Uterus (tissue), 2 donors: Measurements from ENCODE around the gene RAE1.

Experiments used
- POLR2A ChIP-seq, 2 donors: fragments of 450-650 bp; IDR thresholded peaks; one replicate each; pipeline ENCODE4 v1.6.1; 2016; ENCODE audit warnings: antibody characterized with exemption in 2 of 2, mild to moderate bottlenecking in 1 of 2, moderate library complexity in 1 of 2
- TF ChIP-seq, protein P1 (sequence below), 4 experiments: fragments of 200-600 bp in 2 of 4; fragments of 450-650 bp in 2 of 4; sonication (generic) in 2 of 4; IDR thresholded peaks; one replicate each; pipeline ENCODE4 v1.5.1; 2016 to 2019; ENCODE audit warnings: antibody characterized with exemption in 4 of 4, mild to moderate bottlenecking in 2 of 4, moderate library complexity in 1 of 4

DNA sequence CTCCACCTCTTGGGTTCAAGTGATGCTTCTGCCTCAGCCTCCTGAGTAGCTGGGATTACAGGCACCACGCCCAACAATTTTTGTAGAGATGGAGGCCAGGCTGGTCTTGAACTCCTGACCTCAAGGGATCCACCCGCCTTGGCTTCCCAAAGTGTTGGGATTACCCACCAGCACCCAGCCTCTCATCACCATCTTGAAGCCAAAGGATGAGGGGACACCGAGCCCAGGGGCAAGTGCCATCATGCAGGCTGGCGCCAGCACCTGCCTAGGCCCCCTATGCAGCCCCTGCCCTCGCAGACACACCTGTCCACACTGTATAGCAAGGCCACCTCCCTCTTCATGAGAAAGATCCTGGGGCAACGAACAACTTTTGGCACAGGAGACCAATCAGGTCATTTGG lies 34.9 kb downstream of the RAE1 start:
- no peak for TF ChIP-seq POLR2A (IDR thresholded peaks at IDR 0.05)
- TF ChIP-seq, protein P1, sequence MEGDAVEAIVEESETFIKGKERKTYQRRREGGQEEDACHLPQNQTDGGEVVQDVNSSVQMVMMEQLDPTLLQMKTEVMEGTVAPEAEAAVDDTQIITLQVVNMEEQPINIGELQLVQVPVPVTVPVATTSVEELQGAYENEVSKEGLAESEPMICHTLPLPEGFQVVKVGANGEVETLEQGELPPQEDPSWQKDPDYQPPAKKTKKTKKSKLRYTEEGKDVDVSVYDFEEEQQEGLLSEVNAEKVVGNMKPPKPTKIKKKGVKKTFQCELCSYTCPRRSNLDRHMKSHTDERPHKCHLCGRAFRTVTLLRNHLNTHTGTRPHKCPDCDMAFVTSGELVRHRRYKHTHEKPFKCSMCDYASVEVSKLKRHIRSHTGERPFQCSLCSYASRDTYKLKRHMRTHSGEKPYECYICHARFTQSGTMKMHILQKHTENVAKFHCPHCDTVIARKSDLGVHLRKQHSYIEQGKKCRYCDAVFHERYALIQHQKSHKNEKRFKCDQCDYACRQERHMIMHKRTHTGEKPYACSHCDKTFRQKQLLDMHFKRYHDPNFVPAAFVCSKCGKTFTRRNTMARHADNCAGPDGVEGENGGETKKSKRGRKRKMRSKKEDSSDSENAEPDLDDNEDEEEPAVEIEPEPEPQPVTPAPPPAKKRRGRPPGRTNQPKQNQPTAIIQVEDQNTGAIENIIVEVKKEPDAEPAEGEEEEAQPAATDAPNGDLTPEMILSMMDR (IDR thresholded peaks at IDR 0.05) = no peak
